Measurements from ENCODE around the gene TLE4. TPM values are rescaled to one million over a fixed set of nuclear protein-coding genes. Genes with fewer than 3 reads are reported as not detected.

The TLE4 gene
- total RNA-seq, 2 experiments from 2014 or later, result 125 to 136 TPM

DNA sequence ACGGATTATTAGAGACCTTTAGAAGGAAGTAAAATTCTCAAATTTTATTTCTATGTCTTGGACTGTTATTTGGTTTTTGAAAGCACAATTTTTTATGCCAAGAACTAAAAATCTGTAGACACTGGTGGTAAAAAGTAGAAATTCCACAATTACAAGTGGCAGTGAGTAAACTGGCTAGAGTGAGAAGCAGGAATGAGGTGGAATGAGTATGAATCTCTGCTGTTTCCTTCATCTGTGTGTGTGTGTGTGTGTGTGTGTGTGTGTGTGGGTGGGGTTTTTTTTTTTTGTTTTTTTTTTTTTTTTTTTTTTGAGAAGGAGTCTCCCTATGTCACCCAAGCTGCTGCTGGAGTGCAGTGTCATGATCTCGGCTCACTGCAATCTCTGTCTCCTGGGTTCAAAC is 94.2 kb downstream of the TLE4 start:
- Histone ChIP-seq H3K9me3 (ENCODE audit: control insufficient read depth in 1 of 2, insufficient read depth in 1 of 2, low read length in 2 of 2) (no peaks in the 10 kb centered on the region), H3K36me3 (ENCODE audit: insufficient read depth, low read length) (peaks cover 3% of the 10 kb centered on the region), H3K4me3 (ENCODE audit: low read length) (no peak overlapping the region), H3K27ac (ENCODE audit: low read depth in 1 of 2, low read length in 2 of 2) (no peak overlapping the region), H3K4me1 (ENCODE audit: insufficient read depth, low read length) (peaks cover 11% of the 10 kb centered on the region), H3K27me3 (ENCODE audit: control insufficient read depth in 1 of 2, insufficient read depth in 2 of 2, low read length in 2 of 2) (no peaks in the 10 kb centered on the region)
- Mint-ChIP-seq H3K4me1 (ENCODE audit: low read depth) (peaks cover 69% of the 10 kb centered on the region), H3K27me3 (no peaks in the 10 kb centered on the region), H3K36me3 (ENCODE audit: low read depth) (peaks cover 43% of the 10 kb centered on the region), H3K9me3 (no peaks in the 10 kb centered on the region), H3K4me3 (no peak overlapping the region), H3K27ac (no peak overlapping the region)
- TF ChIP-seq, protein P1, sequence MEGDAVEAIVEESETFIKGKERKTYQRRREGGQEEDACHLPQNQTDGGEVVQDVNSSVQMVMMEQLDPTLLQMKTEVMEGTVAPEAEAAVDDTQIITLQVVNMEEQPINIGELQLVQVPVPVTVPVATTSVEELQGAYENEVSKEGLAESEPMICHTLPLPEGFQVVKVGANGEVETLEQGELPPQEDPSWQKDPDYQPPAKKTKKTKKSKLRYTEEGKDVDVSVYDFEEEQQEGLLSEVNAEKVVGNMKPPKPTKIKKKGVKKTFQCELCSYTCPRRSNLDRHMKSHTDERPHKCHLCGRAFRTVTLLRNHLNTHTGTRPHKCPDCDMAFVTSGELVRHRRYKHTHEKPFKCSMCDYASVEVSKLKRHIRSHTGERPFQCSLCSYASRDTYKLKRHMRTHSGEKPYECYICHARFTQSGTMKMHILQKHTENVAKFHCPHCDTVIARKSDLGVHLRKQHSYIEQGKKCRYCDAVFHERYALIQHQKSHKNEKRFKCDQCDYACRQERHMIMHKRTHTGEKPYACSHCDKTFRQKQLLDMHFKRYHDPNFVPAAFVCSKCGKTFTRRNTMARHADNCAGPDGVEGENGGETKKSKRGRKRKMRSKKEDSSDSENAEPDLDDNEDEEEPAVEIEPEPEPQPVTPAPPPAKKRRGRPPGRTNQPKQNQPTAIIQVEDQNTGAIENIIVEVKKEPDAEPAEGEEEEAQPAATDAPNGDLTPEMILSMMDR (IDR thresholded peaks at IDR 0.05), result no peak
- intact Hi-C loops (cut with DNase I, micrococcal nuclease), result no loop called here
- no peak for DNase-seq
- ATAC-seq (ENCODE audit: poor library complexity), result no peak
- POLR2A ChIA-PET, result no interaction called here
- CTCF ChIA-PET, result interaction anchor here (0.6 to 0.9 kb wide), 2 partner anchors 13 to 105 kb away, joined by 3 to 6 read pairs; no protein-coding TSS in a partner anchor

DNA sequence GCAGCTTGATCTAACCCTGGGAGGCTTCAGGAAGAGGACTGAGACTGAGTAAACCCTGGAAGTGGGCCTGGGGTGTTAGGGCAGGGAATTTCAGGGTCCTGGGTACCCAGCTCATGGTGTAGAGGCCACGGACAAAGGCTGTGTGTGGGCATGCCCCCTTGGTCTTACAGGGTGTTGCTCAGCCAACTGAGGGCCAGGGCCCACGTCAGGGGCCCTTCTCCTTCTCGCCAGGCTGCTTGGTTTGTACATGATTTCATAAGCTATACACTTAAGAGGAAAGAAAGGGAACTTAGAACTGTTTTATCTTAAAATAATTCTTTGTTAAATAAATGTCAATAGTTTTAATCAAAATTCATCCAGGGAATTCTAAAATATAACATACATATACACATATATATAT is 95.4 kb downstream of the TLE4 start:
- H3K27me3 ChIP-seq (ENCODE audit: control insufficient read depth in 1 of 2, insufficient read depth in 2 of 2, low read length in 2 of 2), result no peaks in the 10 kb centered on the region
- H3K36me3 ChIP-seq (ENCODE audit: insufficient read depth, low read length), result peaks cover 3% of the 10 kb centered on the region
- DNase-seq, result no peak
- no peaks in the 10 kb centered on the region for H3K9me3 ChIP-seq (ENCODE audit: control insufficient read depth in 1 of 2, insufficient read depth in 1 of 2, low read length in 2 of 2)
- Mint-ChIP-seq H3K4me1 (ENCODE audit: low read depth) (peaks cover 68% of the 10 kb centered on the region), H3K9me3 (no peaks in the 10 kb centered on the region), H3K27ac (no peak overlapping the region), H3K4me3 (no peak overlapping the region), H3K36me3 (ENCODE audit: low read depth) (peaks cover 55% of the 10 kb centered on the region), H3K27me3 (no peaks in the 10 kb centered on the region)
- H3K27ac ChIP-seq (ENCODE audit: low read depth in 1 of 2, low read length in 2 of 2), result no peak overlapping the region
- peaks cover 11% of the 10 kb centered on the region for H3K4me1 ChIP-seq (ENCODE audit: insufficient read depth, low read length)
- ATAC-seq (ENCODE audit: poor library complexity), result no peak
- no peak overlapping the region for H3K4me3 ChIP-seq (ENCODE audit: low read length)
- TF ChIP-seq, protein P1 (IDR thresholded peaks at IDR 0.05), result no peak
- ChIA-PET POLR2A (no interaction called here), CTCF (no interaction called here)
- intact Hi-C loops (cut with DNase I, micrococcal nuclease), result no loop called here

DNA sequence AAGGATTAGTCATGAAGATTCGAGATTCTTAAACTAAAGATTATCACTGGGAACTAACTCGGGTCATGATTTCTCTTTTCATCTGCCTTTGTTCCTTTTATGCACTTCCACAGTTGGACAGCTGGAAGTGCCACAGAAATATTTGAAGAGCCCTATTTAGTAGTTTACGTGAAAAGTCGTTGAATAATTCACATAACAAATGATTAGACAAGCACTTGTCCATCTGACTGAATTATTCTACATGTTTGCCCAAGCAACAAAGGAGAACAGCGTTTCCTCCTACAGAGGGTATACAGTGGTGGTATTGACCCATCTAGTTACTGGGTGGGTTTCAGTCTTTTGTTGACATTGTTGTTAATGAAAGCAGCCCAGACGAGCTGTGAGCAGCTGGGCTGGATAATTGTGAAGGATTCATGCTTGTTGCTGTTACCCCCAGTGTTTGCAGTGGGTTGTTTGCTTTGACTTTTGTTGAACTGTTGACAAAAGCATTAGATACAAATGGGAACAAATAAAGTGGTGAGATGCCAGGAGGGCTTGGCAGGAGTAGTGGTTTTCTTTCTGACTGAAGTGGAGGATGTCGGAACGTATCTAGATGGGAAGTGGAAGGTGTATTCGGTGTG is 96.2 kb downstream of the TLE4 start:
- peaks cover 3% of the 10 kb centered on the region for H3K36me3 ChIP-seq (ENCODE audit: insufficient read depth, low read length)
- TF ChIP-seq, protein P1 (IDR thresholded peaks at IDR 0.05), result no peak
- H3K27me3 Mint-ChIP-seq, result no peaks in the 10 kb centered on the region
- H3K27me3 ChIP-seq (ENCODE audit: control insufficient read depth in 1 of 2, insufficient read depth in 2 of 2, low read length in 2 of 2), result no peaks in the 10 kb centered on the region
- intact Hi-C loops (cut with DNase I, micrococcal nuclease), result no loop called here
- CTCF ChIA-PET, result no interaction called here
- POLR2A ChIA-PET, result no interaction called here
- peaks cover 69% of the 10 kb centered on the region for H3K4me1 Mint-ChIP-seq (ENCODE audit: low read depth)
- DNase-seq (no peak), ATAC-seq (ENCODE audit: poor library complexity) (no peak)
- H3K4me3 ChIP-seq (ENCODE audit: low read length), result no peak overlapping the region
- H3K4me3 Mint-ChIP-seq, result no peak overlapping the region
- no peak overlapping the region for H3K27ac ChIP-seq (ENCODE audit: low read depth in 1 of 2, low read length in 2 of 2)
- H3K9me3 Mint-ChIP-seq, result no peaks in the 10 kb centered on the region
- H3K36me3 Mint-ChIP-seq (ENCODE audit: low read depth), result peaks cover 63% of the 10 kb centered on the region
- H3K9me3 ChIP-seq (ENCODE audit: control insufficient read depth in 1 of 2, insufficient read depth in 1 of 2, low read length in 2 of 2), result no peaks in the 10 kb centered on the region
- no peak overlapping the region for H3K27ac Mint-ChIP-seq
- peaks cover 10% of the 10 kb centered on the region for H3K4me1 ChIP-seq (ENCODE audit: insufficient read depth, low read length)

All from CD4-positive, alpha-beta T cell (primary cell).